ENCODE results near the gene NEK6. TPM values are rescaled to one million over a fixed set of nuclear protein-coding genes. Genes with fewer than 3 reads are reported as not detected.

The NEK6 gene
- total RNA-seq, 1 donor from 2014 or later = 3.0 TPM

DNA sequence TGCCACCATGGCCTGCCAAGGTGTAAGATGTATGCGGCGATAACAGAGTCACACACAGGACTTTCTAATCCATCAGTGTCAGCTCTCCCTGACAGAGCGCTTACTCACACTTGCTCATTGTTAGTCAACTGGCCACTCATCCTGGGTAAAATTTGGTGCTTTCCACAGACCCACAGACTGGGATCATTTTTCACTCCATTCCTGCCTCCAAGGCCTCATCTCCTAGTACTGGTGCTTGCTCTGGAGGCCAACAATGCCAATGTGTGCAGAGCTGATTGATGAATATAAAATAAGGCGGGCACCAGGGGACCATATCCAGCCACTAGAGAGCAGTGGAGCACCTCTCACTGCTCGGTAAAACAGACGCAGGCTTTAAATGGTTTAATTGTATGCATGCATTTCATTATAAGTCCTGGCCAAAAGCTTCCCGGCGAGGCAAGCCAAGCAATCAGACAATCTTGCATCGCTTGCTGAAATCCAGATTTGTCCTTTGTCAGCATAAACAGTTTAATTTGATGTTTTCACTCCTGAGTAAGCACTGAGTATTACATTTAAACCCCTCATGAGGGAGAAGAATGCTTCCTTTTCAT is 135.2 kb downstream of the NEK6 start:
- intact Hi-C loops (cut with micrococcal nuclease) = no loop called here

DNA sequence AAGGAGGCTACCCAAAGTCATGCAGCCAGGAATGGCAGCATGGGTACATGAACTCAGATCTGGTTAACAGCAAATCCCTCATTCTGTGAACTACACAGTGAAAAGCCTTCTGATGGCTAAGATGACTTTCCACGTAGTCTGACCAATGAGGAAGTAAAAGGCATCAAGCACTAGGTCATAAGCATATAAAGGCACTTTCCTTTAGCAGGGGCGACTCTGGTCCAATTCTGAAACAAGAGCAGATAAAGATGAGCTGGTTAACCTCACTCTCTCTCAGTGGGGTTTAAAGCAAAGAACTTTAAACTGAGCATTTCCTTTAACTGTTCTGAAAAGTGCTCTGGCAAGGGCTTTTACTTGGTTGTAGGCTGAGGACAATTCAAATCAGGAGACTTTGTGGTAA is 136.4 kb downstream of the NEK6 start:
- intact Hi-C loops (cut with micrococcal nuclease) = loop anchor here (1.0 to 2.0 kb wide), 2 partner anchors 21 to 267 kb away; partner anchors contain the start of gene PSMB7

DNA sequence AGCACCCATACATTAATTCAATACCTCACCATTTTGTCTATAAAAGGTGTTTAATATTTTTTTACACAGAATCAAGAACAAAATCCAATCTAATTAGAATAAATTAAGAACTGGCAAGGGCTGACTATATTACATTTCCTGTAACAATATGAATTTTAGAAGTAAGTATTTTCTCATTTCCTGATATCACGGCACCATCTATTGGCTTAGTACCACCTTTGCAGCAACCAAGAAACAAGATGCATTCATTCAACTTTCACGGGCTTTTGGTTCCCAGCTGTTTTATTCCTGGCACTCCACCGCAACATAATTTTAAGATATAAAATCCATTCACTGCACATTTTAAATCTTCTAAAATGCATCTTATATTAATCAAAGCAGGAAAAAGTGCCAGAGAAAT is 136.8 kb downstream of the NEK6 start:
- intact Hi-C loops (cut with micrococcal nuclease) = loop anchor here (1.0 to 2.0 kb wide), 2 partner anchors 20 to 267 kb away; partner anchors contain the start of gene PSMB7

- intact Hi-C loops (cut with micrococcal nuclease) = loop anchor here (2.0 kb wide), 1 partner anchor 19 kb away; the partner anchor contains the start of gene PSMB7
These were observed 138.1 kb downstream of the NEK6 start for GRCh38 chr9:124395826-124396225.

DNA sequence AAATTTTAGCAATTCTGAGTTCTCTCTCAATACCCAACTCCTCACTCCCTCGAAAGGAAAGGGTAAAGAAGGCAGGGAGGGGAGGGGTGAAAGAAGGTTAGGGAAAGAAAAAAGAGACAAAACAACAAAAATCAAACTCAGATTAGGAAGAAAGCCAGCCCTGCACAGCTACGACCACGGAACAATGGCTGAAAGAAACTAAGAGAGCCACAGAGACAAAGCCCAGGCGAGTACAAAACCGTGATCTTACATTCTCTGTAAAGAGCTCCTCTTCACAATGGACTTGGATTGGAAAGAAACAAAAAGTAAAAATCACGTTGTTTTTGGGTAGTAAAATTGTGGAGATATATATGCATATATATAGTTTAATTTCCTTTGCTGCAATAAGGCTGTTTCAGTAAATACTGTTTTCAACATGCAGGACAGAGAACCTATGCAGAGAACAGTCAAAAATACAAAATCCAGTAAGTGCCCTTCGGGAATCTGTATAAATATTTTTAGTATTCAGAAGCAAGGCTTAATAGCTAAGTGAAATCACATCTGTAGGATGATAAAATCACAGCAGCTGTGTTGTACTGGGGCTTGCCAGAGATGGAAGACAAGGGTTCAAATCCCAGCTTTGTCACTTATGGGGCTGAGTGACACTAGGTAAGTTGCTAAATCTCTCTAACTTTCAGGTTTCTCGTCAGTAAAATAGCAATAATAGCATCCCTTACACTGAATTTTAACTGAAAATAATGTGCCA is 140.6 kb downstream of the NEK6 start:
- intact Hi-C loops (cut with micrococcal nuclease) = no loop called here

DNA sequence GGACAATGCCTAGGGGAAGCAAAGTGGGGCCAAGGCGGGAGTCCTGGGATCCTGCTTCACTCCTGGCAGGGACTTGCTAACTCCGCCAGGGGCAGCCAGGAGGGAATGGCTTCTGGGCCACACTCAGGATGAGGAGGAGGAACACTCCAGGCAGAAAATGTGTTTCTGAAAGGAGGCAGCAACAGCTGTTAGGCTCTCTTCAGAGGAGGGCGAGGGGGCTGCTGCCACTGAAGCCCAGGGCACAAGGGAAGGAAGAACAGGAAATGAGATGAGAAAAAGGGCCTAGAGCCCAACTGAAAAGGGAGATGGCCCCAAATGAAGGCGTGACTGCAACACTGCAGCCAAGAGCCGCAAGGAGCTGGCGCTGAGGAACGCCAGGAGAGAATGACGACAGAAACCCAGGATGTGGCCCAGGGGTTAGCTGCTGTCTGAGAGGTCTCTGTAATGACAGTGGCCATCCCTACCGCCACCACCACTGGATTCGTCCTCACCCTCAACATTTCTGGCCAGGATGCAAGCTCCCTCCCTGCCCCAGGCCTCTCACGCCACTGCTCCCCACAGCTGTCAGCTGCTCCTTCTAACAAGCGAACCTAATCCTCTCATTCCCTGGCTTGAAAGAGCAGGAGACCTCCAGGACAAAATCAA is 141.7 kb downstream of the NEK6 start:
- intact Hi-C loops (cut with micrococcal nuclease) = no loop called here

GRCh38 chr9:124399968-124400940 is 142.5 kb downstream of the NEK6 start:
- intact Hi-C loops (cut with micrococcal nuclease) = no loop called here

Other genes starting within 250 kb of the NEK6 start
- not detected in 2 replicates for gene LHX2, start 246.2 kb upstream of the NEK6 start, total RNA-seq
- 137 and 140 TPM in 2 replicates for gene PSMB7, start 157.5 kb downstream of the NEK6 start, total RNA-seq
- not detected in 2 replicates for gene ADGRD2, start 192.5 kb downstream of the NEK6 start, total RNA-seq
- not detected in 2 replicates for gene NR5A1, start 249.4 kb downstream of the NEK6 start, total RNA-seq

Data from T-helper 1 cell treated with Interleukin-12 subunit alpha and Interleukin-12 subunit beta and Interleukin-4 antibody, amounts not matched to agents 30 ng/mL and 1 ng/mL, for 36 hours (primary cell).